Peyer's patch (tissue), 4 donors: Measurements from ENCODE around the gene STAMBPL1. TPM values are rescaled to one million over a fixed set of nuclear protein-coding genes. Genes with fewer than 3 reads are reported as not detected.

Experiments used
- DNase-seq, 3 donors: peaks; one replicate each; pipeline ENCODE4 v3.0.0-alpha.2; 2017 to 2019
- H3K27ac ChIP-seq, 4 donors: fragments of 200-600 bp; sonication (generic); one replicate each; pipeline ENCODE4 v1.5.1; 2016 to 2019
- H3K27me3 ChIP-seq, 2 donors: fragments of 200-600 bp; sonication (generic); one replicate each; pipeline ENCODE4 v1.5.1; 2019
- H3K36me3 ChIP-seq, 3 donors: fragments of 200-600 bp; sonication (generic); one replicate each; pipeline ENCODE4 v1.5.1; 2016 to 2019
- H3K4me1 ChIP-seq, 4 donors: fragments of 200-600 bp; sonication (generic); one replicate each; pipeline ENCODE4 v1.5.1; 2016 to 2019
- H3K4me3 ChIP-seq, 4 donors: fragments of 200-600 bp; sonication (generic); 1 replicate in 3 of 4; 2 replicates in 1 of 4; pipeline ENCODE4 v1.5.1; 2016 to 2019; ENCODE audit warnings: mild to moderate bottlenecking in 1 of 4
- H3K9me3 ChIP-seq, 4 donors: fragments of 200-600 bp; sonication (generic); one replicate each; pipeline ENCODE4 v1.5.1; 2016 to 2019; ENCODE audit warnings: mild to moderate bottlenecking in 1 of 4
- POLR2A ChIP-seq, 2 donors: fragments of 450-650 bp; IDR thresholded peaks; one replicate each; pipeline ENCODE4 v1.5.1; 2017; ENCODE audit warnings: antibody characterized with exemption in 2 of 2, mild to moderate bottlenecking in 2 of 2, moderate library complexity in 2 of 2
- total RNA-seq, 4 donors: library from RNA; depleted of rRNA; stranded (reverse); fragments of >200 nt; gene quantifications; one replicate each; pipeline ENCODE4 v1.1.0, GENCODE V29; 2016
- TF ChIP-seq, protein P1 (sequence below), 6 experiments: fragments of 450-650 bp in 4 of 6; fragments of 200-600 bp in 2 of 6; sonication (generic) in 1 of 6; IDR thresholded peaks; one replicate each; pipeline ENCODE4 v1.5.1; 2017 to 2019; ENCODE audit warnings: antibody characterized with exemption in 6 of 6, mild to moderate bottlenecking in 3 of 6, moderate library complexity in 1 of 6

STAMBPL1 gene
- total RNA-seq, 4 donors from 2014 or later = 54.6 to 116 (median 84.6) TPM

DNA sequence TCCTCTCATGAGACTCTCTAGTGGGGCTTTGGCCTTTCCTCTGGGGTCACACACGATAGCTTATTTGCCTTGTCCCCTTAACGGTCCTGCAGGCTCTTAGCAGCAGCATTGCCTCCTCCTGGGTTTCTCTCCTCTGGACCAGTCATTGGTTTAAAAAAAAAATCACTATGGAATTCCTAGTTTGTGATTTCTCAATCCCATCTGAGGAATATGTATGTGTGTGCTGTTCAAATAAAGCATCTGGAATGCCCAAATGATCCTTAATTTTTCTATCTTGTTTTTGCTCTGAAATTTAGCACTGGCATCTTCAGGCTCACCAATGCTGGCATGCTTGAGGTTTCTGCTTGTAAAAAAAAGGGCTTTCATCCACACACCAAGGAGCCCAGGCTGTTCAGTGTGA, 42.0 kb downstream of the STAMBPL1 start:
- TF ChIP-seq, protein P1, sequence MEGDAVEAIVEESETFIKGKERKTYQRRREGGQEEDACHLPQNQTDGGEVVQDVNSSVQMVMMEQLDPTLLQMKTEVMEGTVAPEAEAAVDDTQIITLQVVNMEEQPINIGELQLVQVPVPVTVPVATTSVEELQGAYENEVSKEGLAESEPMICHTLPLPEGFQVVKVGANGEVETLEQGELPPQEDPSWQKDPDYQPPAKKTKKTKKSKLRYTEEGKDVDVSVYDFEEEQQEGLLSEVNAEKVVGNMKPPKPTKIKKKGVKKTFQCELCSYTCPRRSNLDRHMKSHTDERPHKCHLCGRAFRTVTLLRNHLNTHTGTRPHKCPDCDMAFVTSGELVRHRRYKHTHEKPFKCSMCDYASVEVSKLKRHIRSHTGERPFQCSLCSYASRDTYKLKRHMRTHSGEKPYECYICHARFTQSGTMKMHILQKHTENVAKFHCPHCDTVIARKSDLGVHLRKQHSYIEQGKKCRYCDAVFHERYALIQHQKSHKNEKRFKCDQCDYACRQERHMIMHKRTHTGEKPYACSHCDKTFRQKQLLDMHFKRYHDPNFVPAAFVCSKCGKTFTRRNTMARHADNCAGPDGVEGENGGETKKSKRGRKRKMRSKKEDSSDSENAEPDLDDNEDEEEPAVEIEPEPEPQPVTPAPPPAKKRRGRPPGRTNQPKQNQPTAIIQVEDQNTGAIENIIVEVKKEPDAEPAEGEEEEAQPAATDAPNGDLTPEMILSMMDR (IDR thresholded peaks at IDR 0.05) = no peak
- no peak for TF ChIP-seq POLR2A (IDR thresholded peaks at IDR 0.05)
- H3K27me3 ChIP-seq = no peaks in the 10 kb centered on the region
- H3K4me3 ChIP-seq = no peak overlapping the region
- H3K9me3 ChIP-seq = no peaks in the 10 kb centered on the region
- peaks cover 0 to 12% (median 0%) of the 10 kb centered on the region in 3 donors for H3K36me3 ChIP-seq
- DNase-seq = no peak
- H3K4me1 ChIP-seq = no peaks in the 10 kb centered on the region
- no peak overlapping the region for H3K27ac ChIP-seq

DNA sequence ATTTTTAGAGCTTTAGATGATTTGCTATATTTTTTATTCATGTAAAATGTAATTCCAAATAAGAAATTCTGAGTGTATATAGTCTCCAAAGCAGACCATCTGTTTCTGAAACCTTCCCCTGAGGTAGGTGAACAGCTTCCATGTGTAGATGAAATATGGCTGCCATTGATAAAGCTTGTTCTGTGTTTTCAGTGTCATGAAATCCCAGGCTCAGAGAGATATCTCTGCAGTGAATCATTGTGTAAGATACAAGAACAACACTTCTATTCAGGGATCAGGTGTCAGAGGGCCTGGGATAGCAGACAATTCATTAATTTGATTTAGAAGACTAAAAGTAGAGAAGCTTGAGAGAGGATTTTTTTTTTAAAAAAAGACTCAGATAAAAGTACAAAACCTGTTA, 43.5 kb downstream of the STAMBPL1 start:
- no peaks in the 10 kb centered on the region for H3K9me3 ChIP-seq

DNA sequence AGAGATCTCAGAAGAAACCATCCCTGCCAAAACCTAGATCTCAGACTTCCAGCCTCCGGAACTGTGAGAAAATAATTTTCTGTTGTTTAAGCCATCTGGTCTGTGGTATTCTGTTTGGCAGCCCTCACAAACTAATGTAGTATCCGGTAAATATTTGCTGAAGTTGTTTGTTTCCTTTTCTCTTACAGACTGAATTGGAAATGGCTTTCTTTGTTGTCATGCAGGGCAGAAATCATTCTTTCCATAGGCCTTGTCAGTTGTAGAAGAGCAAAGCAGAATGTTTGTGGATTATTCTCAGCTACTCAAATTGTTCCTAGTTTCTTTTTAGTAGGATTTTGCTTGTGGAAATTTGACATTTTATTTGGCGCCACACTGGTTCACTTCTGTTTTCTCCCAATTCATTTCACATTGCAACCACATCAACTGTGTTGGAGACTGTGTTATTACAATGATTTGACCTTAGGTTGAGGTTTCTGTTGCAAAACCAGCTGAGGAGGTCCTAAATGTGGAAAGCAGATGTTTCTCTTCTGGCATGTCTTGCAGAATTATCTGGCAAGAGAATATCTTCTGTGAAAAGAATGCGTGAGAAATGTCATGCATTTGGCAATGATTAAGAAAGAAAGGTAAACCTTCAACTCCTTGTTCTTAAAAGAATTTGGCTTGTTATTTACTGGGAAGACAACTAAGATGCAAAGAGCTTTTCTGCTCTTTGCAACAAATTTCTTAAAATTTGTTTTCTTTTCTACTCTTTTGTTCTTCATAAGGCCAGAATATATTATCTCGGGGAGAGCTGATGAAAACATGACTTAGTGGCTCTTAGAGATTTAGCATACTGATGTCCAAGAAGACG, 46.7 kb downstream of the STAMBPL1 start:
- Histone ChIP-seq H3K27ac (peak overlapping the region in 2 of 4 donors; percentile 1 to 58), H3K27me3 (no peaks in the 10 kb centered on the region)

More for the DNA sequence above, 43.5 kb downstream of the STAMBPL1 start:
- H3K4me3 ChIP-seq = no peak overlapping the region
- no peak for DNase-seq
- H3K4me1 ChIP-seq = no peaks in the 10 kb centered on the region
- H3K36me3 ChIP-seq = peaks cover 0 to 5% (median 0%) of the 10 kb centered on the region in 3 donors
- no peak overlapping the region for H3K27ac ChIP-seq
- H3K27me3 ChIP-seq = no peaks in the 10 kb centered on the region
- TF ChIP-seq, protein P1 (IDR thresholded peaks at IDR 0.05) = no peak
- no peak for TF ChIP-seq POLR2A (IDR thresholded peaks at IDR 0.05)

DNA sequence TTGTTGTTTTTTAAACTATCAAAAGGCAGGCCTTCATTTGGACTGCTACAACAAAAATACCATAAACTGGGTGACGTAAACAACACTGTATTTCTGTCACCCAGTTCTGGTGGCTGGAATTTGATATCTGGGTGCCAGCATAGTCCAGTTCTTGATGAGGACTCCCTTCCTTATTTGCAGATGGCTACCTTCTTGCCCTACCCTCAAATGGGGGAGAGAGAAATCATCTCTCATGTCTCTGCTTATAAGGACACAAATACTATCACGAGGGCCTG, 47.3 kb downstream of the STAMBPL1 start:
- no peaks in the 10 kb centered on the region for H3K4me1 ChIP-seq
- no peaks in the 10 kb centered on the region for H3K27me3 ChIP-seq
- H3K36me3 ChIP-seq = peaks cover 0 to 5% (median 0%) of the 10 kb centered on the region in 3 donors
- TF ChIP-seq POLR2A (IDR thresholded peaks at IDR 0.05) = no peak
- TF ChIP-seq, protein P1 (IDR thresholded peaks at IDR 0.05) = no peak
- DNase-seq = no peak
- H3K9me3 ChIP-seq = no peaks in the 10 kb centered on the region
- no peak overlapping the region for H3K4me3 ChIP-seq
- H3K27ac ChIP-seq = peak overlapping the region in 1 of 4 donors; percentile 58

More for the DNA sequence above, 46.7 kb downstream of the STAMBPL1 start:
- TF ChIP-seq POLR2A (IDR thresholded peaks at IDR 0.05) = no peak
- TF ChIP-seq, protein P1 (IDR thresholded peaks at IDR 0.05) = no peak
- Histone ChIP-seq H3K36me3 (peaks cover 0 to 5% (median 0%) of the 10 kb centered on the region in 3 donors), H3K9me3 (no peaks in the 10 kb centered on the region), H3K4me1 (no peaks in the 10 kb centered on the region), H3K4me3 (no peak overlapping the region)
- DNase-seq = no peak

DNA sequence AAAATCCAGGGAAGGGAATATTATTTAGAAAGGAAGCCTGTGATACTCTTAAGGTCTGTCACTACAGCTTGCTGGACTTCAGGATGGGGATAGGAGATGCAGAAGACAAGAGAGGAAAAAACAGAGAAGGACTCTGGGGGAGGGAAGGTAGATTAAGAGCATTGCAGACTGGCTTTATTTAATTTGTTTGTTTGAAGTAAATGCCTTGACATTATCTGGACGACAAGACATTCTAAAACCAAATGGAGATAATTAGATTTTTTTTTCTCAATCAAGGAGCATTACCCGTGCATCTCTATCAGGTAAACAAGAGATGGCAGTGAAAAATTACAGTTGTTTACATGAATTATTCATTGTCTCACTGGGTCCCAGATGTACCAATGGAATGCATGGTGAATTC, 48.2 kb downstream of the STAMBPL1 start:
- no peak for DNase-seq
- Histone ChIP-seq H3K27ac (no peak overlapping the region), H3K4me3 (no peak overlapping the region), H3K9me3 (no peaks in the 10 kb centered on the region), H3K27me3 (no peaks in the 10 kb centered on the region), H3K4me1 (no peaks in the 10 kb centered on the region), H3K36me3 (peaks cover 0 to 4% (median 0%) of the 10 kb centered on the region in 3 donors)
- TF ChIP-seq, protein P1 (IDR thresholded peaks at IDR 0.05) = no peak
- TF ChIP-seq POLR2A (IDR thresholded peaks at IDR 0.05) = no peak
